GM12875 (cell line): Measurements from ENCODE around the gene FGR.

Source experiments
- H3K4me3 ChIP-seq: one replicate; pipeline ENCODE4 v1.5.1; 2011; ENCODE audit warnings: low read depth, low read length, control low read depth
- CTCF ChIP-seq: IDR thresholded peaks from 2 replicates; pipeline ENCODE4 v1.5.1; 2011; ENCODE audit warnings: low read depth, mild to moderate bottlenecking, control low read depth, inconsistent platforms, low read length, moderate library complexity, borderline replicate concordance; ENCODE audit not compliant: insufficient read depth

Gene FGR

GRCh38 chr1:27601771-27602461 lies 33.1 kb downstream of the FGR start:
- H3K4me3 ChIP-seq = peak overlapping the region; percentile 80
- no peak for TF ChIP-seq CTCF

GRCh38 chr1:27601321-27601770 lies 33.6 kb downstream of the FGR start:
- H3K4me3 ChIP-seq = no peak overlapping the region
- TF ChIP-seq CTCF = no peak

GRCh38 chr1:27600498-27601175 lies 34.3 kb downstream of the FGR start:
- H3K4me3 ChIP-seq = no peak overlapping the region
- no peak for TF ChIP-seq CTCF

- TF ChIP-seq CTCF = 0 out of 2 replicates have a peak, but pooled peaks have one; percentile 5
- H3K4me3 ChIP-seq = no peak overlapping the region
Observed at GRCh38 chr1:27599605-27600497, 35.1 kb downstream of the FGR start.

GRCh38 chr1:27598902-27599528 lies 36.0 kb downstream of the FGR start:
- no peak for TF ChIP-seq CTCF
- H3K4me3 ChIP-seq = no peak overlapping the region

GRCh38 chr1:27598295-27598687 lies 36.7 kb downstream of the FGR start:
- no peak overlapping the region for H3K4me3 ChIP-seq
- TF ChIP-seq CTCF = no peak
